Nephron (organoid): ENCODE measurements around the gene GDI2.

Source experiments
- H3K27ac Mint-ChIP-seq, 3 experiments: 2 replicates each; pipeline ENCODE4 v1.8.0; 2020; ENCODE audit warnings: mixed read lengths in 3 of 3, mild to moderate bottlenecking in 2 of 3, moderate library complexity in 1 of 3
- H3K27me3 Mint-ChIP-seq: 2 replicates; pipeline ENCODE4 v1.8.0; 2021; ENCODE audit warnings: low read depth, mild to moderate bottlenecking, moderate library complexity, mixed read lengths
- H3K36me3 Mint-ChIP-seq: 2 replicates; pipeline ENCODE4 v1.8.0; 2020; ENCODE audit warnings: low read depth, mixed read lengths
- H3K4me1 Mint-ChIP-seq: 2 replicates; pipeline ENCODE4 v1.8.0; 2020; ENCODE audit warnings: mixed read lengths
- H3K4me3 Mint-ChIP-seq, 3 experiments: 2 replicates each; pipeline ENCODE4 v1.8.0; 2020; ENCODE audit warnings: mild to moderate bottlenecking in 3 of 3, mixed read lengths in 3 of 3, moderate library complexity in 2 of 3
- H3K9me3 Mint-ChIP-seq: 2 replicates; pipeline ENCODE4 v1.8.0; 2020; ENCODE audit warnings: mixed read lengths
- CTCF ChIP-seq, 3 experiments: fragments of 200-600 bp; sonication (generic); IDR thresholded peaks; one replicate each; pipeline ENCODE4 v1.5.0; 2021; ENCODE audit warnings: antibody characterized with exemption in 3 of 3; ENCODE audit not compliant: unreplicated experiment in 3 of 3

Gene GDI2

GRCh38 chr10:5806745-5807144 lies 6.5 kb downstream of the GDI2 start:
- Mint-ChIP-seq H3K36me3 (peaks cover 31% of the 10 kb centered on the region), H3K4me3 (no peak overlapping the region), H3K27me3 (no peaks in the 10 kb centered on the region), H3K4me1 (peaks cover 42% of the 10 kb centered on the region), H3K9me3 (no peaks in the 10 kb centered on the region), H3K27ac (peak overlapping the region in 2 of 3 experiments; percentile 35 to 65)
- TF ChIP-seq CTCF (IDR thresholded peaks at IDR 0.05; ENCODE audit: unreplicated experiment in 3 of 3) = no peak

- Mint-ChIP-seq H3K4me1 (peaks cover 33% of the 10 kb centered on the region), H3K9me3 (no peaks in the 10 kb centered on the region), H3K27me3 (no peaks in the 10 kb centered on the region), H3K4me3 (no peak overlapping the region), H3K36me3 (peaks cover 31% of the 10 kb centered on the region), H3K27ac (no peak overlapping the region)
- no peak for TF ChIP-seq CTCF (IDR thresholded peaks at IDR 0.05; ENCODE audit: unreplicated experiment in 3 of 3)
These were observed 7.5 kb downstream of the GDI2 start for GRCh38 chr10:5805711-5806110.

GRCh38 chr10:5805260-5805659 lies 8.0 kb downstream of the GDI2 start:
- Mint-ChIP-seq H3K9me3 (no peaks in the 10 kb centered on the region), H3K27ac (no peak overlapping the region), H3K36me3 (peaks cover 36% of the 10 kb centered on the region), H3K27me3 (no peaks in the 10 kb centered on the region), H3K4me3 (no peak overlapping the region), H3K4me1 (peaks cover 30% of the 10 kb centered on the region)
- no peak for TF ChIP-seq CTCF (IDR thresholded peaks at IDR 0.05; ENCODE audit: unreplicated experiment in 3 of 3)

- peaks cover 43% of the 10 kb centered on the region for H3K36me3 Mint-ChIP-seq
- no peaks in the 10 kb centered on the region for H3K9me3 Mint-ChIP-seq
These were observed 8.8 kb downstream of the GDI2 start for GRCh38 chr10:5804386-5804785.

GRCh38 chr10:5800782-5801181 lies 12.5 kb downstream of the GDI2 start:
- Mint-ChIP-seq H3K9me3 (no peaks in the 10 kb centered on the region), H3K27ac (no peak overlapping the region), H3K27me3 (no peaks in the 10 kb centered on the region), H3K36me3 (peaks cover 47% of the 10 kb centered on the region), H3K4me3 (no peak overlapping the region), H3K4me1 (no peaks in the 10 kb centered on the region)
- TF ChIP-seq CTCF (IDR thresholded peaks at IDR 0.05; ENCODE audit: unreplicated experiment in 3 of 3) = no peak

More at GRCh38 chr10:5804386-5804785, 8.8 kb downstream of the GDI2 start:
- Mint-ChIP-seq H3K27ac (no peak overlapping the region), H3K4me1 (peaks cover 21% of the 10 kb centered on the region), H3K27me3 (no peaks in the 10 kb centered on the region), H3K4me3 (no peak overlapping the region)
- no peak for TF ChIP-seq CTCF (IDR thresholded peaks at IDR 0.05; ENCODE audit: unreplicated experiment in 3 of 3)

- Mint-ChIP-seq H3K27me3 (no peaks in the 10 kb centered on the region), H3K9me3 (no peaks in the 10 kb centered on the region), H3K4me3 (no peak overlapping the region), H3K36me3 (peaks cover 62% of the 10 kb centered on the region), H3K4me1 (no peaks in the 10 kb centered on the region), H3K27ac (no peak overlapping the region)
- no peak for TF ChIP-seq CTCF (IDR thresholded peaks at IDR 0.05; ENCODE audit: unreplicated experiment in 3 of 3)
These were observed 19.0 kb downstream of the GDI2 start for GRCh38 chr10:5794236-5794635.
